ENCODE results near the gene EVX2.

EVX2 gene

DNA sequence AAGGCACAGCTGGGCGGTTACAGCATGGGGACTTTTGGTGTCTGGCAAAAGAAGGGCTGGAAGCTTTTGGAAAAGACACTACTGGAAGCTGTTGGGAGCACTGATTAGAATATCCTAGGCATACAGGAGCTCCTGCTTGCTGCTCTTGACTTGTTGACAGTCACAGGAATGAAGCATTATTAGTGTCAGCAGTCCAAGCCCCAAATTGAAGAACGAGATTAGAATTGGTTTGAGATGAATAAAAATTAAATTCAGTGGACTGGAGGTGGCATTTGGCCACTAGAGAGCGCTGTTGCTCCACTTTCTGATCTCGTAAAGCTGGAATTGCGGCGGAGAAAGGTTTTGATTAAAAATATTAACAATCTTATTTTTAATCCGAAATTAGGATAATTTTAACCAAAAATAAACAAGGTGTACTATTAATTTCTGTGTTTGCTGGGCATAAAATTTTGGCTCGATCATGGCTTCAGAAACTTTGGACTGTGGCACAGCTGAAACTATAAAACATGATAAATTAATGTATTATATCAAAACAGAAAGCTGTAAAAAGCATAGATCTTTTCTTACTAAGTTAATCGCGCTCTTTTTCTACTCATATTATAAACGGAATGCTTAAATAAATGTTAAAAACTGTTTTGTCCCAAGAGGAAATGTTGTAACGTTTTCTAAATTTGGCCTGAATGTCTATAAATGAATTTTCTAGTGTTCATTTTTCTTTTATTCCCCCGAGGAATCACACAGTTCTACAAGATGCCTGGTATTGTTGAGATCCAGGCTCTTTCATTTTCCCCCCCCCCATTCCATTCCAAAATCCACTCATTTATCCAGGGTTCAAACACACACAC, 43.4 kb upstream of the EVX2 start:
- peak; percentile 50 for DNase-seq (ENCODE audit: extremely low spot score)
- CTCF ChIA-PET: interaction anchor here (0.6 to 4.2 kb wide), 53 partner anchors 9 to 1416 kb away, joined by 3 to 57 read pairs (median 5); no protein-coding TSS in a partner anchor
- POLR2A ChIA-PET: no interaction called here
- TF ChIP-seq, protein P1, sequence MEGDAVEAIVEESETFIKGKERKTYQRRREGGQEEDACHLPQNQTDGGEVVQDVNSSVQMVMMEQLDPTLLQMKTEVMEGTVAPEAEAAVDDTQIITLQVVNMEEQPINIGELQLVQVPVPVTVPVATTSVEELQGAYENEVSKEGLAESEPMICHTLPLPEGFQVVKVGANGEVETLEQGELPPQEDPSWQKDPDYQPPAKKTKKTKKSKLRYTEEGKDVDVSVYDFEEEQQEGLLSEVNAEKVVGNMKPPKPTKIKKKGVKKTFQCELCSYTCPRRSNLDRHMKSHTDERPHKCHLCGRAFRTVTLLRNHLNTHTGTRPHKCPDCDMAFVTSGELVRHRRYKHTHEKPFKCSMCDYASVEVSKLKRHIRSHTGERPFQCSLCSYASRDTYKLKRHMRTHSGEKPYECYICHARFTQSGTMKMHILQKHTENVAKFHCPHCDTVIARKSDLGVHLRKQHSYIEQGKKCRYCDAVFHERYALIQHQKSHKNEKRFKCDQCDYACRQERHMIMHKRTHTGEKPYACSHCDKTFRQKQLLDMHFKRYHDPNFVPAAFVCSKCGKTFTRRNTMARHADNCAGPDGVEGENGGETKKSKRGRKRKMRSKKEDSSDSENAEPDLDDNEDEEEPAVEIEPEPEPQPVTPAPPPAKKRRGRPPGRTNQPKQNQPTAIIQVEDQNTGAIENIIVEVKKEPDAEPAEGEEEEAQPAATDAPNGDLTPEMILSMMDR (IDR thresholded peaks at IDR 0.05; ENCODE audit: control extremely low read depth, extremely low read depth, low read depth, missing control alignments): peak; percentile 79

GRCh38 chr2:176125772-176126054, 42.0 kb upstream of the EVX2 start:
- CTCF ChIA-PET: interaction anchor here (1.0 to 4.2 kb wide), 13 partner anchors 12 to 1035 kb away, joined by 3 to 57 read pairs (median 7); no protein-coding TSS in a partner anchor
- TF ChIP-seq, protein P1 (IDR thresholded peaks at IDR 0.05; ENCODE audit: control extremely low read depth, extremely low read depth, low read depth, missing control alignments): no peak
- no peak for DNase-seq (ENCODE audit: extremely low spot score)
- POLR2A ChIA-PET: no interaction called here

DNA sequence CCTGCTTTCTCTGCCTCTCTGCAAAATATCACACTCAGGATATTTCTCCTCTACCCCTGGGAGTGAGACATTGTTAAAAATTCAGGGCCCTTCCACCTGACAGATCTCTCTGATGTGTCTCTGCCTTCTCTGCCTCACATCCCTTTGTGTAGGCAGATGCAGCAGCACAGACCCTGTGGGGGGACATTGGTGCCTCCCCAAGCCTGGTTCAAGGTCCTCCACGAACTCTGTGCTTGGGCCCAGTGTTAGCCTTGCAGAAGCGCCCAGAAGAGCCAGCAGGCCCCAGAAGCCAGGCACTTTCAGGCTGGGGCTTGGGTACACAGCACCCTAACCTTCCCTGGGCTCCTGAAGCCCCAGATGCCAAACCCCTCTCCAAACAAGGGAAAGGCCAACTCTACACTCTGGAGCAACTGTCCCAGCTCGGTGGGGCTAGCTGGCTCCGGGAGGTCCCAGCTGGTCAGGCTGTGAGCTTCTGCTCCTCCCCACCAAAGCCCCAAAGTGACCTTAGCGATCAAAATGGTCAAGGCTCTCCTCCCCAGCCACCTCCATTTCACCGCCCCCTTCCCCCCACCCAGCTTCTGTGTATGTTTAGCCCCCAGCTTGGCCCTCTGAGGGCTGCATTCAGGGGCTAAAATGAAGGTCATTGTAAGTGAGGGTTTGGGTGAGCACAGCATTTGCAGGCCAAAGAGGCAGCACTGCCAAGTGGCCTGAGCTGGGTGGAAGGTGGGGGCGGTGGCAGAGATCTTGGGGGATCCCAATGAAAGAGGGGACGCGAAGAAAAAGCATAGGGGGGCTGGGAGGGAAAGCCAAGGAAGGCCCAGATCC, 41.4 kb upstream of the EVX2 start:
- TF ChIP-seq, protein P1 (IDR thresholded peaks at IDR 0.05; ENCODE audit: control extremely low read depth, extremely low read depth, low read depth, missing control alignments): no peak
- CTCF ChIA-PET: interaction anchor here (0.6 to 4.2 kb wide), 12 partner anchors 11 to 1036 kb away, joined by 3 to 57 read pairs (median 6); no protein-coding TSS in a partner anchor
- DNase-seq (ENCODE audit: extremely low spot score): no peak
- POLR2A ChIA-PET: no interaction called here

DNA sequence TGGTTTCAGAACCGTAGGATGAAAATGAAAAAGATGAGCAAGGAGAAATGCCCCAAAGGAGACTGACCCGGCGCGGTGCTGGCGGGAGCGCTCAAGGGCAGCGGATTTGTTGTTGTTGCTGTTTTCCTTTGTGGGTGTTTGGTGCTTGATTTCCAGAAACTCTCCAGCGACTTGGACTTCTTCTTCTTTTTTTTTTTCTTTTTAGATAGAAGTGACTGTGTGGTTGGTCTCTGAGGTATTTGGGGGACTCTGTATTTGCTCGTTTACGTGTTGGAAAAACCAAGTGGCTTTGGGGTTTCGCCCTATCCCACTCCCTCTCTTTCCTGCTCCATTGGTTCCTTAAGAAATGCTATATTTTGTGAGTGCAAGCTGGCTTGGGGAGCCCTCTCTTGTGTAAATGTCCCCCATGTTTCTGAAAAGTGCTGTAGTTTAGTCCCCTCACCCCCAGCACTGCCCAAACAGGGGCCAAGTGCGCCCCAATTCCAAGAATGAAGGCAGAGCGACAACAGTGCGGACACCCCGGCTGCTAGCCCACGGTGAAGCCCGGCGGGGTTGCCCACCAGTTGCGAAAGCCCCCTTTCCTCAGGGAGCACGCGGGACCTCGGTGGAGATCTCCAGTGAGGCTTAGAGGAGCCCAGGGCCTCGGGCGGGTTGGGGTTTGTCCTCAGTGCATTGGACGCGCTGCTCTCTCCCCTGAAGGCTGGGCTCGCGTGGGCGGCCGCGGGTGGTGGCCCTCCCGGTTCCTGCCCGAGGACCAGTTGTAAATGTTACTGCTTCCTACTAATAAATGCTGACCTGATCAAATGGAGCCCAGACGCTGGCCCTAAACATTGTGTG, 40.6 kb upstream of the EVX2 start:
- POLR2A ChIA-PET: no interaction called here
- CTCF ChIA-PET: interaction anchor here (1.0 to 4.2 kb wide), 7 partner anchors 16 to 1036 kb away, joined by 3 to 57 read pairs (median 3); no protein-coding TSS in a partner anchor
- TF ChIP-seq, protein P1 (IDR thresholded peaks at IDR 0.05; ENCODE audit: control extremely low read depth, extremely low read depth, low read depth, missing control alignments): no peak
- DNase-seq (ENCODE audit: extremely low spot score): no peak

GRCh38 chr2:176123411-176124109, 39.8 kb upstream of the EVX2 start:
- DNase-seq (ENCODE audit: extremely low spot score): no peak
- CTCF ChIA-PET: interaction anchor here (1.0 to 1.3 kb wide), 2 partner anchors 17 to 529 kb away, joined by 3 read pairs; no protein-coding TSS in a partner anchor
- POLR2A ChIA-PET: no interaction called here
- TF ChIP-seq, protein P1 (IDR thresholded peaks at IDR 0.05; ENCODE audit: control extremely low read depth, extremely low read depth, low read depth, missing control alignments): no peak

All from GM10248 (cell line).